GM19023 (cell line): Measurements from ENCODE around the gene PRICKLE1.
"Not testable (repeated sequence)": the region's sequence is repeated elsewhere in the genome, so short reads cannot be mapped to it uniquely, and the experiment has no call there.

Source experiments
- ATAC-seq: cut with Tn5 transposase; IDR thresholded peaks from one replicate; pipeline ENCODE4 v1.9.1; 2021; ENCODE audit warnings: mild to moderate bottlenecking, moderate library complexity; ENCODE audit not compliant: unreplicated experiment

The PRICKLE1 gene

DNA sequence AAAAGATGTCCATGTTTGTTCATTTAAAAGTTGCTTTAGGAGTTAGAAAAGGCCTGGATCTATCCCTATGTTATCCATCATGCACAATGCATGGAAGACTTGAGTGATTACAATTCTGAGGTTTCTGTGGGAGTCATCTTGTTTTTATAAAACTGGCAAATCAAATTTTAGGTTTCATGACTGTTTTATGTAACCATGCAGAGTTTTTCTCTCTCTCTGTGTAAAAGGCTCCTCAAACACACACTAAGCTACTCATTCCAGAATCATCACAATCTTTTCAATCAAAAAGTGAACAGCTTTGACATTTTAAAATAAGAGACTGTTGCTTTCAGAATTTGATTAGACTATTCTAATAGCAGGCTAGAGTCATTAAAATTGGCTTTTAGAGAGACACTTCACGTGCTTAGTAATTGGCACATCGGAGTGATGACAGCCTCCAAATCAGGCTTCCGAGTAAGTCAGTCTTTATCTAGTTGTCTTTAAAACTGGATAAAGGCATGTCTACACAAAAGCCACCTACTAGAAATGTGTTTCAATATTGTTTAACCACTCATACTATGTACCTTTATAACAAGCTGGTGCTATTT is 31.9 kb downstream of the PRICKLE1 start:
- ATAC-seq, result no peak

DNA sequence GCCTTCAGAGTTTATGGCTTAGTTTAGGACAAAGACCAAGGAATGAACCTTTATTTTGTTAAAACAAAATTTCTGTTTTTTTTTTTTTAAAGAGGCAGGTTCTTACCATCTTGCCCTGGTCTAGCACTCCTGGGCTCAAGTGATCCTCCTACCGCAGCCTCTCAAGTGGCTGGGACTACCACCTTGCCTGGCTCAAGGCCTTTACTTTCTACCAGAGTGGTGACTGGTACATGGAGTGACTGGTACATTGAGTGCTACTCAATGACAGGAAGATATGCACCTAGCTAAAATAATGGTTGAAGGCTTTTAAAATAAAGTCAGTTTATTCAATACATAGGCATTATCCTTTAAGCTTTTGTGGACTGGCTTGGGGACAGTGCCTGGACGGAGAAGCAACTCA is 32.6 kb downstream of the PRICKLE1 start:
- no peak for ATAC-seq

DNA sequence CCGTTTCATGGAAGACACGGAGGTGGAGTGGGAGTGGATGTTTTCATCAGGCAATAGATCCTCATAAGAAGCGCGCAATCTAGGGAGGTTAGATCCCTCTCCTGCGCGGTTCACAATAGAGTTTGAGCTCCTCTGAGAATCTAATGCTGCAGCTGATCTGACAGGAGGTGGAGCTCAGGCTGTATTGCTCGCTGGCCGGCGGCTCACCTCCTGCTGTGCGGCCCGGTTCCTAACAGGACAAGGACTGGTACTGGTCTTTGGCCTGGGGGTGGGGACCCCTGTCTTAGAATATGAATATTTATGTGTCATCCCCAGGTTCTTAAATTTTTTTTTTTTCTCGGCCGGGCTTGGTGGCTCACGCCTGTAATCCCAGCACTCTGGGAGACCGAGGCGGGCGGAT is 36.7 kb downstream of the PRICKLE1 start:
- ATAC-seq, result no peak

DNA sequence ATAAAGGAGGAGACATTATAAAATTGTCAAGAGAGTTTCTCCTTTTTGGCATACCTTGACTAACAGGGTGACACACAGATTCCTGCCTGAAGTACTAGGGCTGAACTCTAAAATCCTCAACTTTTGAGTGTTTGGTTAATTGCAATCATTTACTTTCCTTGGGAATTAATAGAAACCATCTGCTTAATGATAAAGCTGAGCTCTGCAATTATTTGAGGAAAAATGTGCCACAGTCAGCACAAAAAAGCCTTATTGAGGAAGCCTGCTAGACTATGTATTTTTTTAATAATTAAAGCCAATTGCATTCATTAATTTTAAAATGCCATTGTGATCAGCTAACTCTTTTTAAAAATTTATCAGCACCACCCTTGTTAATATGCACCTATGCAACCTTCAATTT is 38.7 kb downstream of the PRICKLE1 start:
- ATAC-seq, result no peak

DNA sequence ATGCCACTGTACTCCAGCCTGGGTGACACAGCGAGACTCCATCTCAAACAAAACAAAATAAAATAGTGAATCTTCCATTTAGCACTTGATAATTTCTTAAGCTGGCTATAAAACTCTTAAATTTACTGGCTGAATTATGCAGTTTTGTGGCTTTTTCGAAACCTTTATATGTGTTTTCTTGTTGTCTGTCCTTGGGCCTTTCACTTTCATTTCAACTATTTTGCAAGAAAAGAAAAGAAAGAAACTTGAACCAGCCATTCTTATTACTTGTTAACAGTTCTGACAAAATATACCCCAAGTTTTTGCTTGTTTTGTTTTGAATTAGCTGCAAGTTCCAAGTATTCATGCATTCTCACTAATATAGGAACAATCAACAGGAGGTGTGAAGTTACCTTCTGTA is 42.8 kb downstream of the PRICKLE1 start:
- ATAC-seq, result no peak

DNA sequence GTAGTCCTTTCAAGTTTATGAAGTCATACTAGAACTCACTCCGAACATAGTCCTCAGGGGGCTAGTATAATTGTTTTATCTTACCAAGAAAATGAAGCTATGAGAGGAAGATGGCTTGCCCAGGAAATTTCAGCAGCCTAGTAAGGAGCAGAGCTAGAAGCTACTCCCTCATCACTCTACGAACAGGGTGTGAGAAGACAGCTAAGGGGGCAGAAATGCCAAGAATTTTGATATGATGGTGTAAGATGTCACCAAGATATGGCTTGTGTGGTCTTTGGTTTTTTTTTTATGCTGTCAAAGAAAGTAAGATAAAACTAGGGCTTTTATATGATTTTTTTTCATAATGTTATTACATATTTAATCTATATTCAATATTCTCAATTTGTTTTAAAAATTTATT is 47.6 kb downstream of the PRICKLE1 start:
- no peak for ATAC-seq

DNA sequence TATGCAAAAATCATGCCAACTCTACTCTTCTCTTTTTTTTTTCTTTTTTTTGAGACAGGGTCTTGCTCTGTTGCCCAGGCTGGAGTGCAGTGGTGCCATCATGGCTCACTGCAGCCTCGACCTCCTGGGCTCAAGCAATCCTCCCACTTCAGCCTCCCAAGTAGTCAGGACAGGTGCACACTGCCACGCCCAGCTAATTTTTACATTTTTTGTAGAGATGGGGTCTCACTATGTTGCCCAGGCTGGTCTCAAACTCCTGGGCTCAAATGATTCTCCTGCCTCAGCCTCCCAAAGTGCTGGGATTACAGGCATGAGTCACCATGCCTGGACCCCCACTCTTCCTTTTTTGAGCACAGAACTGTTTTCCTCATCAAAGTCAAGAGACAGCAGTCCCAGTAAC is 48.2 kb downstream of the PRICKLE1 start:
- not testable (repeated sequence) for ATAC-seq

DNA sequence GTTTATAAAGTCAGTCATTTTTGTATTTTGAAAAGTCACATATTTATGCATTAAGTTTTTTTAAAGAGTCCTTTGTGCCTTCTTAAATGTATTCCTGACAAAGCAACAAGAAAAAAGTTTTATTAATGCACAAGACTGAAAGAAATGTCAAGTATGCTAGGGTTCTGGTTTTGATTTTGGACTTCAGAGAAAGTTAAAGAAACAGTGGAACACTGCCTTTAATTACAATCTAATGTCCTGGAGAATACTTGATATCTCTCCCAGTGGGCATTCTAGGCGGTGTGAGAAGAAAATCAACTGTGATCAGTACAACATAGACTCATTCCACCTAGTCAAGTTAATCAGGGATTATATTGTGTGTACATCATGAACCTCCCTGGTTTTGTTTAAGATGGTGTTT is 49.9 kb downstream of the PRICKLE1 start:
- ATAC-seq, result no peak

DNA sequence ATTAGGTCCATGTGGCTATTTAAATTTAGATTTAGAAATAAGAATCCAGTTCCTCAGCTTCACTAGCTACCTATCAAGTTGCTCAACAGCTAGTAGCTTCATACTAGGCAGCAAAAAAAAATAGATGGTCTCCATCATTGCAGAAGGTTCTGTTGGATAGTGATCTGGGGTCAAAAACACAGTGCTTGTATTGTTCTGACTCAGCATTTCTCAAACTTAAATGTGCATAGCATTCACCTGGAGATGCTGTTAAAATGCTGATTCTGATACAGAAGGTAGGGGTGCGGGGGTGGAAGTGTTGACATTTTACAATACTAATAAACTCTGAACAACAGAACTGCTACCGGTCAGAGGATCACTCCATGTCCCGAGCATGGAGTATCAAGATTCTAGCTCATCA is 51.3 kb downstream of the PRICKLE1 start:
- no peak for ATAC-seq

DNA sequence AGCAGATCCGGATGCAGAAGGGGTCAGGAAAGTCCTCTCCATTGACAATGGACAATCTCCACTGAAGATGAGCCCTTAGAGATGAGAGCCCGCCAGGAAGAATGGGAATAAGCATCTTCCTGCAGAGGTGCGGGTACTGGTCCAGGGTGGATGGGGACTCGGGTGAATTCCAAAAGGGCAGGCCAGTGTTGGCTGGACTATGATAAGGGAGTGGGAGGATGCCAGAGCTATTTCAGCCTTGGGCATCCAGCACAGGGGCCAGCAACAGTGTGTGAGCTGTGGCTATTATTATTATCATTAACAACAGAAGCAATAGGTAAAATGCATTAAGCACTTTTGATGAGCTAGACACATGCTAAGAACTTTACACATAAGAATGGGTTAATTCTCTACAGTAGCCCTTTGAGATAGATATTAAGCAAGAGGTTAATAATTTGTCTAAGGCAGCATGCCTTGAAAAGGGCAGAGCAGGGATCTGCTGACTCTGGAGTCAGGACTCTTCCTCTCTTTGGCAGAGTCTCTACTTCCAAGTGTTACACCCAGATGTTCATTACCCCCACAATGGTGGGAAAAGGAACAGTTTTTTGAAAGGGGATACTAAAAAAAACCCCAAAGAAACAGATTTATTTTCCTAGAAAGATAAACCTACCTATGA is 55.2 kb downstream of the PRICKLE1 start:
- no peak for ATAC-seq

DNA sequence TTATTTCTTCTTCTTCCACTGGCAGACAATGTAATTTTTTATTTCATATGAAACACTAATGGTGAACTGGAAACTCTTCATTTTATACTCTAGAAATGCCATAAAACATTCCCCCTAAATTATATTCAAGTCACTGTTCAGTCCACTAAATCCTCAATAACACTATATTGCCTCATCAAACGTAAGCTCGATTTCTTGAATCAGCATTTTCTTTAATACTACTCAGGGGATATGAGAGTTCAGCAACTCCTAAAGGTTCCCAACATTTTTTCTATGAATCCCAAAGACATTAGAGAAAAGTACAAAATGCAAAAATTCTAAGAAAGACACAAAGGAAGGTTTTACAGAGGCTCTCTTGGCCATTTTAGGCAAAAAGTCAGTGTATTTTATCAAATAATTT is 59.3 kb downstream of the PRICKLE1 start:
- no peak for ATAC-seq

DNA sequence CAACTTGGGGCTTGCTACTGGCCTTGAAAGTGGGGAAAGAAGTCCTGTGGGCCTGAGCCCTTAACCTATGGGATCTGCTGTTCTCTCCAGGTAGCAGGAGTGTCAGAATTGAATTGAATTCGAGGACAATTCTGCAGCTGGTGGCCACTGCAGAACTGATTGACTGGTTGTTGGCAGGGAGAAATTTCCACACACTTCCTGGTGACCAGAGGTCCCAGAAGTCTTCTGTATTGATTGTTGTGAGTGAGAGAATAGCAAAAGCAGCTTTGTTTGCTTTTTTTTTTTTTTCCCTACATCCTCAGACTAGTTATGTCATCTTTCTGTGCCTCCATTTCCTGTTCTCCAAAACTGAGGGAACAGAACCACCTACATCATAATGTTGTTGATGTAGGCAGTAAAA is 64.1 kb downstream of the PRICKLE1 start:
- ATAC-seq, result no peak

DNA sequence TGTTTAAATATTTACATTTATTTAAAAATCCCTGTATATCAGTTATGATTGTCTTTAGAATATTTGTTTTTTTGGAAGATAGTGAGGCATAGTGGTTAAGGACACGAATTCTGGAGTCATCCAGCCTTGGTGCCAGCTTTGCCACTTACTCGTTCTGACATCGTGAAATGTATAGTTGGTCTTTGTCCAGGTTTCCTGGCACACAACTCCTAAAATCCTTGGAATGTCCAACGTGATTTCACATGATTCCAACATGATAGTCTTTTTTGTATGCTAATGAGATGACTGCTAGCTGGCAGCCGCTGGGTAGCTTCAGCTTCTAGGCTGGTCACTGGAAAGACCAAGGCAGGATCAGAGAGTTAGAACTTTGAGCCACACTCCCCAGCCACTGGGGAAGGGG is 64.8 kb downstream of the PRICKLE1 start:
- no peak for ATAC-seq

DNA sequence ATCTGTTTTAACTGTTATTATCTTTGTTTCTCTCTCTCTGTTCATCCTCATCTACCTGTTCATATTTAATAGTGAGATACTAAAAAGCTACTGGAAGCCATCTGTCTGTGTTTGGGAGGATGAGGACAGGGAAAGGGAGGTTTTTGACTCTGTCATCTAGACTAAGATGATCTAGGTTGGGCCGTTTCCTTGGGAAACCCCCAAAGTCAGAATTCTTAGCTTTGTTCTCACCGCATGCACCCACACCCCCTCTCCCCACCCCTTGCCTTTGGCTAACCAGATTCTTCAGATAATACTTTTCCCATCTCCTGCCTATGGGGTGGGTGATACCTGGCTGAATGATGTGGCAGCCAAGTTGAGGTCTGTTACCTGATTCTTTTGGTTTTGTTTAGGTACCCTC is 73.0 kb downstream of the PRICKLE1 start:
- ATAC-seq, result no peak

DNA sequence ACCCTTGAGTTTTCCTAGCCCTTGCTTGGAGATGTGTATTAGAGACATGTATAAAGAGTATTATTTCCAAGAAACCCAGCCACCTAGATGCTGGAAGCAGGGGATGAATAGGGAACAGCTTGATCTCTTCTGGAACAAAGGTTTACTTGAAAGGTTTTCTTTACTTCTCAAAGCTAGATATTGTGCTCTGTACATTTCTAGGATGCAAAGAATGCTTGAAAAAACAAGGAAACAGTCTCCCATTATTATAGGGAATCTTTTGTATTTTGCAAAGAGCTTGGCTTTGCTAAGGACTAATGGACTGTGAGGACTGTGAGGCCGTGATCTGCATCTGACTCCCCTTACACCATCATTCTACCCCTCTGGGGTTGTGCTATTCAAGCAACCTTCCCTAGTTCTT is 77.9 kb downstream of the PRICKLE1 start:
- no peak for ATAC-seq

DNA sequence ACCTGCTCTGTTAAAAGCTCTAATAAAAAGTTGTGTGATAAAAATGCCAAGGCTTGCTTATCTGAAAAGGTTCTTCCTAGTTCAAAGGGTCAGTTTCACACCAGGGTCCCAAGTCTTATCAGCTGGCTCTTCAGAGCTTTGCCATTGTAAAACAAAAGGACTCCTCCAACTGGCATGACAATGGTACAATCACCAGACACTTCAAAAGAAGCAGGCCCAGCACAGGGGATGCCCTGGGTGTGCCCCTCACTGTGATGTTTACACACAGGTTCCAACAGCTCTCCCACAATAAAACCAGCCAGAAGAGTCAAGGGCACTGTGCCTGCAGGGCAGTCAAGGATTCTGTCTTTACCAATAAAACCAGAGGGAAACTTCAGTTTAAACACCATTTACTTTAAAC is 78.7 kb downstream of the PRICKLE1 start:
- ATAC-seq, result no peak

DNA sequence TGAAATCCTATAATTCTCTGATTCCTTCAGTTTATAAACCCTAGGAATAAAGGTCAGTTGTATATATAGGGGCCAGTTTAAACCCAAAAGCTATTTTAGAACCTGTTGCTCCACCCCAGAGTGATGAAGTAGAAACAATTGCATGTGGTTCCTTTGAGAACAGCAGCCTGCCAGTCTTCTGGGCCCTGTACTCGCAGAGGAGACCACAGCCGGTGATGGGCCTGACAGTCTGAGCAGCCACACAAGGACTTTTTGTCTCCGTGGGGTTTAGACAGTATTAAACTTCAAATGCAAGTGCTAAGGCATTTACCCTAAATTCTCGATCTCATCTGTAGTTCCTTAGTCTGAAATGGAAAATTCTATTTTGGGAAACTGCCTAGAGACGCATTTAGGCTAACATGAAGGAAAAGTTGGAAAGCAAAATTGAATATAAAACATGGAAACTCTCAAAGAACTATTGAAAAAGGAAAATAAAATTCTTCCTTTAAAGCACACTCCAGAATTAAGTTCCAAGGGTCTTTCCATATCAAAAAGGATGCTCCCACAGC is 80.6 kb downstream of the PRICKLE1 start:
- ATAC-seq, result no peak

DNA sequence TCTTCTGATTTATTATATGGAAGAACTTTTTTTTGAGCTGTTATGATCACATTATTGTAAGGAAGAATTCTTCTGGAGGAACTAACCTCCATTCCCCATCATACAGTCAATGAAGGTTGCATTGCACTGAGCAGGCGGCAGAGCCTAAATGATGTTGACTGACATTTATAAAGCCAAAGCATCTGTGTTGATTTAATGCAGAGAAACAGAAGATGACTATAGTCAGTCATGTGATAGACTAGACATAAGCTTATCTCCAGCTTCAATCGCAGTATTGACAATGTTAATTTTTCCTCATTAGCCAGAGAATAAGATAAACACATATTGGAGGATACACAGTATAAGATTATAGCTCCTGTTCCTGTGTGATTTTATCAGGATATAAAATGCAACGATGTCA is 82.0 kb downstream of the PRICKLE1 start:
- no peak for ATAC-seq

DNA sequence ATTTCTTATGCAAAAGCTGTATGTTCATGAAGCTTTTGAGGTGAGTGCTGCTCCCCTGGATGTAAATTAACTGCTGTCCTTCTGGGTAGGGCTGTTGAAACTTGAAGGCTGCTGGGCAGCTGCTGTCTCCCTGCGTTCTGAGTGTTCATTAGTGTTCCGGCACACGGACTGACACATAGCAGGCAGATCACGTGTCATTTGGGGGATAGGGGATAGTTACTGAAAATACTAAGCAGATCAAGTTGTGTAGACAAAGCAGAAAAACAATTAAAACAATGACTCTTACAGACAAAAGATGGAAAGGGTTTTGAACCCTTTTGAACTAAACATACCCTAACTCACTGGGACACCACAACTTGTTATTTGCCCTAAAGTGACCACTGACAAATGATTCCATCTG is 82.5 kb downstream of the PRICKLE1 start:
- no peak for ATAC-seq

DNA sequence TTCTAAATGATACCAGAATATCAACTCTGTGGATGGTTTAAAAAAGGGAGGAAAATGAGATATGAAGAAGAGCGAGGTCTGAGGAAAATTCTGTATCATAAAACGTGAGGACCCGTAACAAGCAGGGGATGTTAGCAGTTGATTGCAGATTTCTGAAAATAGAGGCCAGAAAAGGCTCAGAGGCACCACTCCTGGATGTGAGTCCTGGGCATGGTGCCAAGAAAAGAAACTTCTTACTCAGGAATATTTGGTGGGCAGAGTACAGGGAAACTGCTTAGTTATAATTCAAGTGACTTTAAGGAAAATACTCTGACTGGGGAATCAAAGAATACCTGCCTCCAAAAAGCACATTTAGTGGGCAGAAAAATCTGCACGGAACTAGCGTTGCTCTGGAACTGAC is 85.5 kb downstream of the PRICKLE1 start:
- no peak for ATAC-seq

DNA sequence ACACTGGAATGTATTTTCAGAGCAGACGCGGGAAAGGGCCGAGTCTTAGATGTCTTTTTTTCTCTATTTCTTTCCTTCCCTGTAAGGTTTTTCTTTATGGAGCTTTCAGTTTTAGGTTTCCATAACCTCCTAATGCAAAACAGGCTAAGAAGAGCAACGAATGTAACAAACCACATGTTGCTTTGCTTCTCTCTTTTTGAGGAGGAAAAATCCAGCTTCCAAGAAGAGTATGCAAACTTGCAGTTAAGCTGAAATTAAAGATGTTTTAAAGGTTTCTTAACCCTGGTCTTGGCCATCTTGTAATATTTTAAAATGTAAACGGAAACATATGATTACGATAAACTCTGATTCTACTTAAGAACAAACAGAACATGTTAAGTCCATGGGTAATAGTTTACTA is 86.9 kb downstream of the PRICKLE1 start:
- ATAC-seq, result no peak

DNA sequence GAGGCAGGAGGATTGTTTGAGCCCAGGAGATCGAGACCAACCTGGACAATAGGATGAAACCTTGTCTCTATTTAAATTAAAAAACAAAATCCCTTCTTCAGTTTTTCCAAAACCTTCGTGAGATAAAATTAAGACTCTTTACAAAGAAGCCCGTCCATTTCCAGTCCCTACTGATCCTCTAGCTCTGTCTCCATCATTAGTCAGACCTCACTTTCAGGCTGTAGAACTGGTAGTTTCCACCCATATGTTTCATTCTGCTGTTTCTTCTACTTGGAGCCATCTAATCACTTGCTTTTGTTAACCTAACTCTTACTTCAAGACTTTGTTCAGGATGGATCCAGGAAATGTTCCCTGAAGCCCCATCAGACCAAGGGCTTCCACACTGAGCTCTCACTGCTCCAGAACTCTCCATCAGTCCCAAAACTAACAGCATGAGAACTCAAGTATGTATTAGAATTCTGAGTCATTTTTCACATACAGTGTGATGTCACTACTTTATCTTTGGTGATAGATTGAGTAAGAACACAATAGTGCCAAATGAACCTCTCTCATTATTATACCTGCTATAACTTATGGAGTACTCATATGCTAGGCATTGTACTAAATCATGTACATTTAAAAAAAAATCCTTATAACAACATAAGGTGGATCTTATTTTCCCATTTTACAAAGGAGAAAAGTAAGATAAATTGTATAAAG is 90.8 kb downstream of the PRICKLE1 start:
- ATAC-seq, result no peak
